Measurements from ENCODE around the gene IDS. TPM values are rescaled to one million over a fixed set of nuclear protein-coding genes. Genes with fewer than 3 reads are reported as not detected.
"Not testable (repeated sequence)": the region's sequence is repeated elsewhere in the genome, so short reads cannot be mapped to it uniquely, and the experiment has no call there.

Gene IDS
- total RNA-seq, 1 donor from 2014 or later, result 33.9 TPM

DNA sequence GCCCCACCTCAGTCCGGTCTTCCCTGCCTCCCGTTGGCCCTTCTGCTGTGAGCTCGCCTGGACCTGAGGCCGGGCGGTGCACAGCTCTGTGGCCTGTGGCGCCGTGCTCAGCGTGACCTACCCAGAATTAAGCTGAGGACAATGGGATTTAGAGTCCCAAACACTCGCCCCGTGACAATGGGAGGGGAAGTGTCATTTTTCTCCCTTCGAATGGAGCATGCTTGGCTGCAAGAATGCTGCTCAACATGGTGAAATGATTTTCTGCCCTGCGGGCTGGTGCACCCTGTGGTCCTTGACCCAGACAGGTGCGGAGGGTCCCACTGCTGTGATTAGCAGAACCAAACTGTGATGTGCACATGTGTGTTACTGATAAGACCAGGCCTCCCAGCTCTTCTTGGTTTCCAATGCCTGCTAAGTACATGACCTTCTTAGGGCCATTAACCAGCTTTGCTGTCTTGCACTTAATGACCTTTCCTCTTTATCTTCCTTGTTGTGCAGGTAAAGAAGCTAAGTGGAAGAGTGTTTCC lies 36.5 kb upstream of the IDS start:
- no peaks in the 10 kb centered on the region for H3K9me3 Mint-ChIP-seq (ENCODE audit: low read depth)
- TF ChIP-seq, protein P1, sequence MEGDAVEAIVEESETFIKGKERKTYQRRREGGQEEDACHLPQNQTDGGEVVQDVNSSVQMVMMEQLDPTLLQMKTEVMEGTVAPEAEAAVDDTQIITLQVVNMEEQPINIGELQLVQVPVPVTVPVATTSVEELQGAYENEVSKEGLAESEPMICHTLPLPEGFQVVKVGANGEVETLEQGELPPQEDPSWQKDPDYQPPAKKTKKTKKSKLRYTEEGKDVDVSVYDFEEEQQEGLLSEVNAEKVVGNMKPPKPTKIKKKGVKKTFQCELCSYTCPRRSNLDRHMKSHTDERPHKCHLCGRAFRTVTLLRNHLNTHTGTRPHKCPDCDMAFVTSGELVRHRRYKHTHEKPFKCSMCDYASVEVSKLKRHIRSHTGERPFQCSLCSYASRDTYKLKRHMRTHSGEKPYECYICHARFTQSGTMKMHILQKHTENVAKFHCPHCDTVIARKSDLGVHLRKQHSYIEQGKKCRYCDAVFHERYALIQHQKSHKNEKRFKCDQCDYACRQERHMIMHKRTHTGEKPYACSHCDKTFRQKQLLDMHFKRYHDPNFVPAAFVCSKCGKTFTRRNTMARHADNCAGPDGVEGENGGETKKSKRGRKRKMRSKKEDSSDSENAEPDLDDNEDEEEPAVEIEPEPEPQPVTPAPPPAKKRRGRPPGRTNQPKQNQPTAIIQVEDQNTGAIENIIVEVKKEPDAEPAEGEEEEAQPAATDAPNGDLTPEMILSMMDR (IDR thresholded peaks at IDR 0.05; ENCODE audit: unreplicated experiment), result no peak
- H3K36me3 Mint-ChIP-seq (ENCODE audit: insufficient read depth), result peaks cover 2% of the 10 kb centered on the region
- peak overlapping the region; percentile 98 for H3K27ac Mint-ChIP-seq
- H3K27me3 Mint-ChIP-seq, result no peaks in the 10 kb centered on the region
- DNase-seq (ENCODE audit: low spot score, unreplicated experiment), result no peak
- peak overlapping the region; percentile 88 for H3K4me3 Mint-ChIP-seq (ENCODE audit: low read depth)
- no peaks in the 10 kb centered on the region for H3K4me1 Mint-ChIP-seq (ENCODE audit: low read depth)

DNA sequence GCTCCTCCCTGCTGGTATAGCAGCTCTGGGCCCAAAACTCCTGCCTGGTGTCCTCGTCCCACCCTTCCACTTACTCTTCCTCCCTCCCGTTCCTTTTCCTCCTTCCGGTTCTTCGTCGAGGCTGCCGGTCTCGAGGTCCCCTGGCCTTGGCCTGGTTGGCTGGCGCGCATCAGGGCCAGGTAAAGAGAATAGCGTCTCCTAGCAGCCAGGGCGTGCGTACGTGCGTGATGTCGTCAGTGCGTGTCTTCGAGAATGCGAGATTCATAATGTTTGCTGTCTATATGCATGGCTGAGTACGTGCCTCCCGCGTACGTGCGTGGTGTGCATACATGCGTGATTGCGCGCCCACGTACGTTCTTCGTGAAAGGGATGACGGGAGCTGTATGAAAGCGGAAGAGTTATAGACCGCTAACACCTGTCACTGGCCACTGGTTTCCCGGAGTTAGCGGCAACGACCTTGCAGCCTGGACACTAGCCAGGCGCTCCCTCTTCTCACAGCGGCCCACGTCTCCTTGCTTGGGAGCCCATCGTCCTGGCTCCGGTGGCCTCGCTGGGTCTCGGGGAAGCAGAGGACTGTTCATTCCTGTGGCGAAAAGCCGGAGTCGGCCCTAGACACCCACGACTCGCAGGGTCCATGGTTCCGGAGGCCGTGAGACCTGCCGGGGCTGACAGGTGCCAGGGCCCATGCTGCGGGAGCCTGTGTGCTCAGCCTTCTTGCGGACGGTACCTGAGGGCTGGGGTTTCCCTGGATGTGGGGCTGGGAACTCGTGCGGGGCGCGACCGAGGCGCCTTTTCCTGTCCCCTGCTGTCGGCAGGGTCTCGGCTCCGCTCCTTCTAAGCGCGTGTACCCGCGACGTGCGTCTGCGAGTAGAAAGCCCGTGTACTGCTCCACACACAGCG lies 35.8 kb upstream of the IDS start, which contains the start of gene EOLA1:
TSS of gene EOLA1 (plus strand) at position 392 of the 900 bp plus-strand sequence. CDS start 4,619 bp downstream, outside the sequence.
- no peaks in the 10 kb centered on the region for H3K4me1 Mint-ChIP-seq (ENCODE audit: low read depth)
- peak; percentile 70 for DNase-seq (ENCODE audit: low spot score, unreplicated experiment)
- H3K27ac Mint-ChIP-seq, result peak within 1 kb of the TSS; percentile 98
- H3K27me3 Mint-ChIP-seq, result no peaks in the 10 kb centered on the region
- TF ChIP-seq, protein P1 (IDR thresholded peaks at IDR 0.05; ENCODE audit: unreplicated experiment), result no peak
- H3K4me3 Mint-ChIP-seq (ENCODE audit: low read depth), result peak within 1 kb of the TSS; percentile 88
- no peaks in the 10 kb centered on the region for H3K9me3 Mint-ChIP-seq (ENCODE audit: low read depth)
- peaks cover 2% of the 10 kb centered on the region for H3K36me3 Mint-ChIP-seq (ENCODE audit: insufficient read depth)

DNA sequence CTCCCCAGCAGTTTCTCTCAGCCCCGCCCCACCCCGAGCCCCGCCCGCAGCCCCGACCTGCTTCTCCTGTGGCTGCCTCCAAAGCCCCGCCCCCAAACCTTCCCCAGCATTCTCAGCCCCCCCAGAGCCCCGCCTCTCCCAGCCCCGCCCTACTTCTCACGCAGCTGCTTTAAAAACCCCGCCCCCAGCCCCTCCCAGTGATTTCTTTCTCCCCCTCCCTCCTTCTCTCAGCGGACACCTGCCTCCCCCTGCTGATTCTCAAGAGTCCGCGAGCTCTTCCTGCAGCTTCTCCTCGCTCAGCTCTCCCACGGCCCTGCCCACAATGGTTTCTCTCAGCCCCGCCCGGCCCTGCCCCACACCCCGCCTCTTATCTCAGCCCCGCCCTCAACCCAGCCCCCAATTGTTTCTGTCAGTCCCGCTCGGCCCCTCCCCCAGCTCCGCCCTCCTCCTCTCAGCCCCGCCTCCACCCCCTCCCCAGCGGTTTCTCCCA lies 35.1 kb upstream of the IDS start:
- TF ChIP-seq, protein P1 (IDR thresholded peaks at IDR 0.05; ENCODE audit: unreplicated experiment), result no peak
- Mint-ChIP-seq H3K27me3 (no peaks in the 10 kb centered on the region), H3K36me3 (ENCODE audit: insufficient read depth) (peaks cover 2% of the 10 kb centered on the region), H3K9me3 (ENCODE audit: low read depth) (no peaks in the 10 kb centered on the region), H3K4me3 (ENCODE audit: low read depth) (peak overlapping the region; percentile 88), H3K4me1 (ENCODE audit: low read depth) (no peaks in the 10 kb centered on the region), H3K27ac (peak overlapping the region; percentile 98)
- DNase-seq (ENCODE audit: low spot score, unreplicated experiment), result peak; percentile 64

DNA sequence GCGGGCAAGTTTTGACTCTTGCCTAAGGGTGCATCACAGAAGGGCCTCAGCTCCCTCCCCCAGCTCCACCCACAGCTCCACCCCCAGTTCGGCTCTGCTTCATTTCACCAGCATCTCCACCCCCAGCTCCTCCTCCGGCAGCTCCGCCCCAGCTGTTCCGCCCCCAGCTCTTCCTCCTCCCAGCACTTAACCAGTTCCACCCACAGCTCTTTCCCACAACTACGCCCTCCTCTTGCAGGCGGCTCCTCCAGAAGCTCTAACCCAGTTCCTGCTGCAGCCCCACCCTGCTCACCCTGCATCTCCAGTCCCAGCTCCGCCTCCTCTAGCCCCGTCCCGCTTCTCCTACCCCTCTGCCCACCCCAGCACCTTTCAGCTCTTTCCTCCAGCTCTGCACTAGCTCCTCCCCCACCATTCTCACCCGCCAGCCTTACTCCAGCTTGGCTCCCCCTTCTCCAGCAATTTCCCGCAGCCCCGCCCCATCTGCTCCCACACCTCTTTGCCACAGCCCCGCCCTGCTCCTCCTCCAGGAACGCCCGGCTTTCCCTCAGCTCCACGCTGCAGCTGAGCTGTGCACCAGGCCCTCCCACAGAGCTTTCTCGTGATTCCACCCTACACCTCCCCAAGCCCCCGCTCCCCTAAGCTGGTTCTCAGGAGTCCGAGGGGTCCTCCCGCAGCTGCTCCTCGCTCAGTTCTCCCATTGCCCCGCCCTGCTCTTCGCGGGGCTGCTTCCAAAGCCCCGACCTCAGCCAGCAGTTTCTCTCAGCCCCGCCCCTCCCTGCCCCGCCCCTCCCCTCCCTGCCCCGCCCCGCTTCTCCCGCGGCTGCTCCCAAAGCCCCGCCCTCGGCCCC lies 34.4 kb upstream of the IDS start:
- Mint-ChIP-seq H3K27me3 (no peaks in the 10 kb centered on the region), H3K36me3 (ENCODE audit: insufficient read depth) (no peaks in the 10 kb centered on the region), H3K27ac (peak overlapping the region; percentile 94), H3K9me3 (ENCODE audit: low read depth) (no peaks in the 10 kb centered on the region), H3K4me3 (ENCODE audit: low read depth) (peak overlapping the region; percentile 86), H3K4me1 (ENCODE audit: low read depth) (no peaks in the 10 kb centered on the region)
- TF ChIP-seq, protein P1 (IDR thresholded peaks at IDR 0.05; ENCODE audit: unreplicated experiment), result no peak
- peak; percentile 56 for DNase-seq (ENCODE audit: low spot score, unreplicated experiment)

DNA sequence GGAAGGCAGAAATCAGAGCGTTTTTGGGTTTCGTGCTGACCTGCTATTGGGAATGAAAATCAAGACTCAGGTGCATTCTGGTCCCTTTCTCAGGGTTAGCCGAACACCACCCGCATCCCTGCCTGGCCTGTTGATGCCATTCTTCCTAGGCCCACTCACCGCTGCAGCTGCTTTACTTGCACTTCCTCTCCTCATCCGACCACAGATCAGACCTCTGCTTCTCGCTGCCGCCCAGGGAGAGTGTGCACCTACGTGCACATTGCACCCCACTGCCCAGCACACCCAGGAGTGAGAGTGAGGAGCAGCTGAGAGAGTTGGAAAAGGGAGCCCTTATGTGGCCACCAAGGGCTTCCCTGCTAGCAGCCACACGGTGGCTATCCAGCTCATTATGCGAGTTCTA lies 32.4 kb upstream of the IDS start:
- not testable (repeated sequence) for H3K27me3 Mint-ChIP-seq; H3K4me3 Mint-ChIP-seq (ENCODE audit: low read depth); H3K4me1 Mint-ChIP-seq (ENCODE audit: low read depth); H3K9me3 Mint-ChIP-seq (ENCODE audit: low read depth); H3K27ac Mint-ChIP-seq; H3K36me3 Mint-ChIP-seq (ENCODE audit: insufficient read depth); DNase-seq (ENCODE audit: low spot score, unreplicated experiment)

DNA sequence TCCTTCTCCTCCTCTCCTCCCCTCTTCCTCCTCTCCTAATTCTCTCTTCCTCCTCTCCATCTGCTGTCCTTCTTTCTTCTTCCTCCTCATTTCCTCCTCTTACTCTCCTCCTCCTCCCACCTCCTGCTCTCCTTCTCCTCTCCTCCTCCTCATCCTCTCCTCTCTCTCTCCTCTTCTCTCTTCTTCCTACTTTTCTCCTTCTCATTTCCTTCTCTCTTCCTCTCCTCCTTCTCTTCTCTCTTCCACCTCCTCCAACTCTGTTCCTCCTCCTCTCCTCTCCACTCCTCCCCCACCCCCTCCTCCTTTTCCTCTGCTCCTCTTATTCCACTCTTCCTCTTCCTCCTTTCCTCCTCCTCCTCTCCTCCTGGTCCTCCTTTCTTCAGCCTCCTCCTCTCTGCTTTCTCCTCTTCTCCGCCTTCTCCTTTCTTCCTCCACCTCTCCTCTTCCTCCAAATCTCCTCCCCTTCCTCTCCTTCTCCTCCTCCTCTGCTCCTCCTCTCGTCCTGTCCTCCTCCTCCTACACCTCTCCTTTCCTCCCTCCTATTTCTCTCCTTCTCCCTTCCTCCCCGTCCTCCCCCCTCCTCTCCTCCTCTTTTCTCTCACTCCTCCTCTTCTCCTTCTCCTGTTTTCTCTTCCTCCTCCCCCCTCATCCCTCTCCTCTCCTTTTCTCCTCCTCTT lies 30.0 kb upstream of the IDS start:
- DNase-seq (ENCODE audit: low spot score, unreplicated experiment), result not testable (repeated sequence)

DNA sequence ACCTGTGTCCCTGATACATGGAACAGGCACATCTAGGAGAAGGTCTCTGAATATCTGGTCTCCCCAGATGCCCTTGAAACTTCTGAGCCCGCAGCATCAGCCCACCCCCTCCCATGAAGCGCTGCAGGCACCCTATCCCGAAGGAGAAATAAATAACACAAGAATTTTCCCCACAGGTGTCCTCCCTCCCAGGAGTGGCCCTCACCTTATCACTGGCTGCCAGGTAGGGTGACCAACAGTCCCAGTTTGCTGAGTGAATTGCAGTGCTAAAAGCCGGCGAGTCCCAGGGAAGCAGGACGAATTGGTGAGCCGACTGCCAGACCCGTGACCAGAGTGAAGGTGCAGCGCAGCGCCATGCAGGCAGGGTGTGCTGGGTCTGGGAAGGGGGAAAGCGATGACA lies 28.9 kb upstream of the IDS start:
- H3K9me3 Mint-ChIP-seq (ENCODE audit: low read depth); H3K27ac Mint-ChIP-seq; H3K4me3 Mint-ChIP-seq (ENCODE audit: low read depth); H3K36me3 Mint-ChIP-seq (ENCODE audit: insufficient read depth); H3K4me1 Mint-ChIP-seq (ENCODE audit: low read depth); DNase-seq (ENCODE audit: low spot score, unreplicated experiment); H3K27me3 Mint-ChIP-seq: not testable (repeated sequence)

More for the DNA sequence above, 30.0 kb upstream of the IDS start:
- not testable (repeated sequence) for H3K27me3 Mint-ChIP-seq; H3K9me3 Mint-ChIP-seq (ENCODE audit: low read depth); H3K27ac Mint-ChIP-seq; H3K4me1 Mint-ChIP-seq (ENCODE audit: low read depth); H3K4me3 Mint-ChIP-seq (ENCODE audit: low read depth); H3K36me3 Mint-ChIP-seq (ENCODE audit: insufficient read depth)

DNA sequence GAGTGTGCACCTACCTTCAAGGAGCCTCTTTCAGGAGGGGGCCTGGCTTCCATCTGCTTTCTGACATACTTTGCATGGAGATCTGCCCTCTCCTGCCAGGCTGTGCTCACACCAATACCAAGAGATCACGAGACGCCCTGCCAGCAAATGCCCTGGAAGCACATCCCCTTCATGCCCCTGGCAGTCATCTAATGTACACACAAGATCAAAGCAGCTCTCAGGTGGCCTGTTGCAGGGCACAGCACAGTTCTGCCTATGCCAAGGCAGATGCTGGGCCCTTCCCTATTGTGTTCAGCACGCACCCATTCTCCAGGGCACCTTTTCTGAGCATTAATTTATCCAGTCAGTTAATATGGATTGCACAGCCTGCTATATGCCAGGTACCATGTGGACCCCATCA lies 27.8 kb upstream of the IDS start:
- not testable (repeated sequence) for H3K9me3 Mint-ChIP-seq (ENCODE audit: low read depth); H3K27me3 Mint-ChIP-seq

More for the DNA sequence above, 27.8 kb upstream of the IDS start:
- DNase-seq (ENCODE audit: low spot score, unreplicated experiment); H3K4me1 Mint-ChIP-seq (ENCODE audit: low read depth); H3K27ac Mint-ChIP-seq; H3K4me3 Mint-ChIP-seq (ENCODE audit: low read depth); H3K36me3 Mint-ChIP-seq (ENCODE audit: insufficient read depth): not testable (repeated sequence)

Measured in progenitor cell of endocrine pancreas (in vitro differentiated cells).